GM18861 (cell line): ENCODE data around the gene ZDHHC1.

Experiments used
- ATAC-seq: cut with Tn5 transposase; IDR thresholded peaks from one replicate; pipeline ENCODE4 v1.9.1; 2021; ENCODE audit not compliant: unreplicated experiment

The ZDHHC1 gene, protein sequence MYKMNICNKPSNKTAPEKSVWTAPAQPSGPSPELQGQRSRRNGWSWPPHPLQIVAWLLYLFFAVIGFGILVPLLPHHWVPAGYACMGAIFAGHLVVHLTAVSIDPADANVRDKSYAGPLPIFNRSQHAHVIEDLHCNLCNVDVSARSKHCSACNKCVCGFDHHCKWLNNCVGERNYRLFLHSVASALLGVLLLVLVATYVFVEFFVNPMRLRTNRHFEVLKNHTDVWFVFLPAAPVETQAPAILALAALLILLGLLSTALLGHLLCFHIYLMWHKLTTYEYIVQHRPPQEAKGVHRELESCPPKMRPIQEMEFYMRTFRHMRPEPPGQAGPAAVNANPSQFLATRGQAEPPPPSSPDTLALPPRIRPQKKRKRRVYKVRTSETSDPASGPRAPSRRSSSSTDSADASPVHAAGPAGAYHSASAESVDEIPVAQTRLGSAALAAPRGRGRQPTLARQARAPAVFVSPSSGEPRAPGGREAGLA

DNA sequence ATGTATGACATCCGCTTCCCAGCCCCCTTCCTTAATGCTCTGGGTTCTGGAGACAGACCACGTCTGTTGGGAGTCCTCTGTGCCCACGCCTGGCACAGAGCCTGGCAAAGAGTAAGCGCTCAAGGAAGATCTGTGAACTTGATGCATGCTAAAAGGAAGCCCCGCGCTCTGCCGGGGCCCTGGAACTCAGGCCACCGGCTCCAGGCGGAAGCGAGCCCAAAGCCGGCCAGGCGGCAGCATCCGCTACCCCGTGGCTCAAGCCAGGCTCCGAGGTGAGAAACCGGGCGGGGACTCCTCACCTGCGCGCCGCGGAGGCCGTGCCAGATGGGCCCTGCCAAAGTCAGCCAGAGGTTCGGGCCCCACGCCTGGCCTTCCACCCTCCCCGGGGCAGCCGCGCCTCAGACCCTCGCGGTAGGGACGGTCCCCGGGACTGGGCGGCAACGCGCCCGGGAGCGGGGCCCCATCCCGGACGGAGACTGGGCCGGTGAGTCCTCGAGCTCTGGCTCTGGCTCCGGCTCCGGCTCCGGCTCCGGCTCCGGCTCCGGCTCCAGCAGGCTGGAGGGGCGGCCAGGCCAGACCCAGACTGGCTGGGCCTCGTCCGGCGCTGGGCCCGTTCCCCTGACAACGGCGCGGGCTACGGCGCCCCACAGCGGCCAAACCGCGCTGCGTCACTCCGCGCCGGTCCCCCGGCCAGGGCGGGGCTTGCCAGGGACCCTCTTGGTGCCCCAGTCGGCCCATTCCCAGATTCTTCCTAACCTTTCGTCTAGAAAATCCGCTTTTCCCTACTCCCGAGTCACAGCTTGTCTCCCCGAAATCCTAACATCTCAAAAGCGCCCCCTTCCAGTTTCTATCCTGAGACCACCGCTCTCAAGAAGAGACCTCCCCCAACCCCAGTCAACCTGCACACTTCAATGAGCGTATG, at the start of gene ZDHHC1:
Gene ZDHHC1, minus strand, starts transcription at position 606 of the 922 bp plus-strand sequence. CDS start 8,702 bp downstream, outside the sequence.
- no peak for ATAC-seq

DNA sequence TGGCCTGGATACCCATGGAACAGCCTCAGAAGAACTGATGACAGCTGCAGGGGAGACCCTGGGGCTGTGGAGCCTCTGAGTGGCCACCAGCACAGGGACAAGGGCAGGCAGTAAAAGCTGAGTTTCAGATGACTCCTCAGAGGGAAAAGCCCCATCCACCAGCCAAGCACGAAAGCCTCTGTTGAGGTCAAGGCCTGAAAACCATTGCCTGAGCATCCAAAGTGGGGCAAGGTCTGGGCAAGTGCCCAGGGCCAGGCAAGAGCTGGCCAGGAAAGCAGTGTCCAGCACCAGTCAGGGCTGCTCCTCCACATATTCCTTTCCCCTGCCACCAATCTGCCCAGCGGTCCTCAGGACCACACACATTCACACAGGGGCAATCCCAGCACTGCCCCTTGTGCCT, 48.3 kb upstream of the ZDHHC1 start:
- ATAC-seq = no peak

DNA sequence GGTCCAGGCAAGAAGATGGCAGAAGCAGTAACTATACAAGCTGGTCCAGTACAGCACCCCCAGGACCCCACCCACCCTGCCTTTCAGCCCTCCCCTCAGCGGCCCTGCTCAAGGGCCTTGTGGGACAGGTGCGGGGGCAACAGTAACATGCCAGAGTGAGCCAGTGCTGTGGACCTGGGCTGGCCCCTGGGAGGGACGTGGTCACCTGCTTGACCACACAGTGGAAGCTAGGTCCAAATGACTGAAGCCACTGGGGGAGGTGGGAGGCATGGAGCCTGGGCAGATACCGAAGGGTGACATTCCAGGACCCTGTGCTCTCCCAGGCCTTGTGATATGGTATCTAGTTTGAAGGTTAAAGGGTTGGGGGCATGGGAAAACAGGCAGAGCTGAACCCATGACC, 47.4 kb upstream of the ZDHHC1 start:
- no peak for ATAC-seq

DNA sequence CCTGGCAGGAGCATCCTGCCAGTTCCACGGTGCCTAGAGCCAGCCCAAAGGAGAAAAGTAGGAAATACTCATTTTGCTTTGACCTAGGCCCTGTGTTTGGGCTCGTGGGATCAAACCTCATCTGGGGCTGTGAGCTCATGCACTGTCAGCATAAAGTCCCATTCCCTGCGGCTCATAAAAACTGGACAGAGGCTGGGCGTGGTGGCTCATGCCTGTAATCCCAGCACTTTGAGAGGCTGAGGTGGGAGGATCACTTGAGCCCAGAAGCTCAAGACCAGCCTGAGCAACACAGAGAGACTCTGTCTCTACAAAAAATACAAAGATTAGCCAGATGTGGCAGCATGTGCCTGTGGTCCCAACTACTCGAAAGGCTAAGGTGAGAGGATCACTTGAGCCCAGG, 46.8 kb upstream of the ZDHHC1 start:
- no peak for ATAC-seq

DNA sequence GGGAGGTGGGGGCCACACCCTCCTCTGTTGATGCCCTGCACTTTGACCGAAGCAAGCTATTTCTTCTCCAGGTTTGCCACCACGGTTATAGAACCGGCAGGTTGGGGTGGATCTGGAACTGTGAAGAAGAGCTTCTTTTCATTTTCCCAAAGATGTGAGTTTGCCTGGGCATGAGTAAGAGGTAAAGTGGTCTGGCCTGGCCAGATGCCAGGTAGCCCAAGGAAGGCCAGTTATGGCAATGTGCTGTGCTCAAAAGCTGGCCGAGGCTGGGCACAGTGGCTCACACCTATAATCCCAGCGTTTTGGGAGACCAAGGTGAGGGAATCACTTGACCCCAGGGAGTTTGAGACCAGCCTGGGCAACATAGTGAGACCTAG, 46.0 kb upstream of the ZDHHC1 start:
- ATAC-seq = no peak

DNA sequence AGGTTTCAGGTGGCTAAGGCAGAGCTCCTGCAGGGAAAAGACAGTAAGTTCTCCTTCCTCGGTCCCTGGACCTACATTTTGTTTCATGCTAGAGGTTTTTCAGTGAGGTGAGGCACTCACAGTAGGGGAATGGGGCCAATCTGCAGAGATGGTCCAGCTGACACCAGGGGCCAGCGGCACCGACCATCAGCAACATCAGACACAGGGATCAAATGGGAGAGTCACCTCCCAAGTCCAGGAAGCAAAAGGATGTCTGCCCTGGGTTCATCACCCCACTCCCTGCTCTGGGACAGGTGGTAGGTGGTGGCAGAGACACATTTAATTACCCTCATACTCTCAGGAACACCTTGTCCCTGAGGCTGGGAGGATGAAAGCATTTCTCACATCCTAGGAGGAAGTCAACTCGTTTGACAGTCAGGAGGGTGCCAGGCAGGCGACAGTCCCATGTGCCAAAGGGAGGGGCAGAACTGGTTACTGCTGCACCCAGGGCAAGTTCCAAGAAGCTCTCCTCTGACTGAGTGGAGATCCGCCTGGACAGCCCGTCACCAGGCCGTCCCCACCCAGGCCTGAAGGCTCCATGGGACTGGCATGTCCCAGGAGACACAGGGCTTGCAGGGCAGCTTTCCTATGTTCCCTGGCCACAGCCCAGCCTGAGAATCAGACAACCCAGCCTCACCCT, 45.5 kb upstream of the ZDHHC1 start:
- no peak for ATAC-seq

DNA sequence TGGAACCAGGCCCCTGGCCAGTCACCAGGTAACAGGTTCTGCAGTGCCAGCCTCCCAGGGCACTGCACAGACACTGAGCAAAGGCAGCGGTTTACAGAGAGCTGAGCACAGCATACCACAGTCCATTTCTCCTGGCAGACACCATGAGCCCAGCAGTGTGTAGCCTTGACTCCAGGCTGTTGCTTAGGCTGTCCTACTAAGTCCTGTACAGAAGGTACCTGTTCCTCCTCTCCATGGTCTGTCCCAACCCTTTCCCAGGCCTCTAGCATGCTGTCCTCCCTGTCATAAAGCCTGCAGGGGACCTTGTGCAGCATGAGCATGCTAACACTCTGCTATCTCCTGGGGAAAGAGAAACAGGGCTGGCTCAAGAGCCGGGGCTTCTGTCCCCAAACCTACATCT, 44.7 kb upstream of the ZDHHC1 start:
- ATAC-seq = no peak

DNA sequence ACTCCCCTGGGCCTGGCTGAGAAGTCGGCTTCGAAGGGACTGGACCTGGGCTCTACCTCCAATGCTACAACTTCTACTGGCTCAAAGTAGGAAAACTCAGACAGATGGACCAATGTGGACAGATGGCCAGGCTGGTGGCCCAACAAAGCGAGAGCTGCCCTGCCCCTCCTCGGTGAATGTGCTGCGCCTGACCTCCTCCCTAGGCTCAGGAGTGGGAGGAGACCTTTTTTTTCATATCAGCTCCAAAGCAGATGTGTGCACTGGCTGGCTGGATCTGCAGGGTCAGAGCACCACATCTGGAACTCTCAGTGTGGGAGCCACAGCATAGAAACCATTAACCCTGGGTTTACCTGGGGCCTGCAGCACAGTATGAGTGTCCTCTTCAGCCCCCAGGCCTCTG, 43.9 kb upstream of the ZDHHC1 start:
- no peak for ATAC-seq

DNA sequence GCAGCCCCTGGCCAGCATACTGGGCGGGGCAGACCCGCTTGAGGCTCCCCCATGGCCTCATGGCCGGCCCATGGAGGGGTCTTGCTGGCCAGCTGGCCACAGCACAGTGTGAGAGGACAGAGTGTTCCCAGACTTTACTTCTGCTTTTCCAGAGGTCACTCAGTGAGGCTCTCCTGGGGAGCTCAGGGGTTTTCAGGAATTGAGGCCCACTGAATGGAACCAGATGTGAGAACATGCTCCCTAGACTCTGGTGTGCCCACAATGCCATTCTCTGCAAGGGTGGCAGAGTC, 43.5 kb upstream of the ZDHHC1 start:
- no peak for ATAC-seq

DNA sequence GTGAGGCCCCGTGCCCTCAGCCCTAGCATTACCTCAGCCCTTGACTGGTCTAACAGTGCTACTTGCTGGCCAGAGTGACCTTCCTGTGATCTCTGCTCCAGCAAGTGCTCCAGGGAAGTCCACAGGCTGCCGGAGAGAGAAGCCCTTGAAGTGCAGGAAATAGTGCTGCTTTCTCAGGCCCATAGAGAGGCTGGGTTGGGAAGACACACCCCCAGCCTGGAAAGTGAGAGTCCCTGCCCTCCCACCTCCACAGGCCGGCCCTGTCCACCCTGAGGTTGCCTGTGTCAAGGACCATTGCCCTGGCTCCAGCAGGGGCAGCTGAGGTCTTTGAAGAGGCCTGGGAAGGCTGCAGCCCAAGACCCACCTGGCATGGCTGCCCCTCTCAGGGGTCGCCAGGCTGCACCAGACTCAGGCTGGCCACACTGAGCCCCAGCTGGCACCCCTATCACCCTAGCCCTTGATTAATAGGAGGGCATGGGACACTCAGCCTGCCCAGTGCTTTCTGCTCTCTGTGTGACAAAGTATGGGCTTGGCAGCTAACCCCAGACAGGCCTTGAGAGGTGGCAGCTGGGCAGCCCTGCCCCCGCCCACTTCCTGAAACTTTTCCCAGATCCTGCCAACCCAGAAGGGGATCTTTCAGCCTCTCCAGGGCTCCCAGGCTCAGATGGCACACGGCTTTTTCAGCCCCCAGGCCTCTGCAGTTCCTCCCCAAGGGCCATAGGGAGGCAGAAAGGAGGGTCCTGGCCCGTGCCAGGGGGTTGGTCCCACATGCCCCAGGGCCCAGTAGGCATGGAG, 43.0 kb upstream of the ZDHHC1 start:
- ATAC-seq = no peak

DNA sequence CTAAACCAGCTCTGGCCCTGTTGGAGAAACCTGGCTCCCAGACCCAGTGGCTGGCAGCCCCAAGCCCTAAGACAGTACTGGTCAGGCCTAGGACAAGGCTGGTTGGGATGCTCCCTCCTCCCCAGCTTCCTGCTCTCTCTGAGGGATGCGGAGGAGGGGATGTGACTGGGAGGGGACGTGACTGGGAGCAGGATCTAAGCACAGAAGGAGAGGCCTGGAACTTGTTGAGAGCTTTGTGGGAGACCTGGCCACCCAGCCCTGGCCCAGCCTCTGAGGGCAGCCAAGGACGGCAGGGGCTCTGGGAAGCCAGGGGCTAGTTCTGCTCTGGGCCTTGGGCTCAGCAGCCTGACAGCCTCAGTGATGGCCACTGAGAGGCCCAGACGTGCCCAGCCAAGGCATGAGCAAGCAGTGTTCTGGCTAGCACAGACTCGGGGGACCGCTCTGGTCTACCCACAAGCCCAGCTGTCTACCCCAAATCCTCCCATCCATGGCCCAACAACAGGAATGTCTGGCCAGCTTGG, 41.9 kb upstream of the ZDHHC1 start:
- no peak for ATAC-seq

DNA sequence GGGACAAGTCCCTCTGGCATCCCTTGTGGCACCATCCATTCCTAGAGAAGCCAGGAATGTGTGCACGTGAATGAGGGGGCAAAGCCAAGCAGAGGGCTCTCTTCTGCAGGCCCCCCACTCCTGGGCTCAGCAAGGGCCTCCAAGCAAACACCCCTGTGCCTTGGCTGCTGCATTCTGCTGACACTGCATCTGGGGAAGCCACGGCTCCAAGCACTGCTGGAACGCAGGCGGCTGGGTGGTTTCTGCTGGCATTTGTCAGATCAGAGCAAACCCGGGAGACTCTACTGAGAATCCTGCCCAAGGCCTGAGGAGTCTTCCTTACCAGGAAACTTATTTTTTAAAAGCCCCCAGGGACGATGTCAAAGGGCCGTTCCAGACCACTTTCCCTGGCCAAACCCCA, 41.3 kb upstream of the ZDHHC1 start:
- ATAC-seq = no peak

DNA sequence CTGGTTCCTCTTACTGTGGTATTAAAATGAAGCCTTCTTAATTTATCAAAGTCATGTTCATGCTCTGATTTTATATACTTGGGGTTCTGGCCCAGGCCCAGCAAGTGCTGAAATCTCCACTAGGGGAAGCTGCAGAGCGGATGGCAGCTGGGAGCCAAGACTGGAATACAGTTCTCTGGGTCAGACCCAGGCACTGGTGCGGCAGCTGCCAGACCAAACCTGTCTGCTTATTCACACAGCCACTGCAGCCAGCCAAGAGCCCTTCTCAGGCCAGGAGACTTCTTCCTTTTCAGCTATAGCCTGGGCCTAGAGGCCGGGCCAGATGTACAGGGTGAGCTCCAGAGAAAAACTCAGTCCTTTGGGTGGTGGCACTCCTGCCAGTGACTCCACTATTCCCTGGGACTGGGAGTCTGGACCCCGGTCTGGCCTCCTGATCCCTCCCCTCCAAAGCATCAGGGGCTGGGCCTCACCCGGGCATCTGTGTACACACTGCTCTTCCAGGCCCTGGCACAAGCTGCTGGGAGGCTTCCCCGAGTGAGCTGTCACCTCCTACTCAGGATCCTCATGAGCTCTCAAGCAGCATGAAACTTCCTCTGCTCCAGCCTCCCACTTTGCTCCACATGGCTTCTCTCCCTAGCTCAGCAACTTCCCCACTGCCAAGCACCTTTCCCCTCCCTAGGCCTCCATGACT, 40.3 kb upstream of the ZDHHC1 start:
- ATAC-seq = no peak

DNA sequence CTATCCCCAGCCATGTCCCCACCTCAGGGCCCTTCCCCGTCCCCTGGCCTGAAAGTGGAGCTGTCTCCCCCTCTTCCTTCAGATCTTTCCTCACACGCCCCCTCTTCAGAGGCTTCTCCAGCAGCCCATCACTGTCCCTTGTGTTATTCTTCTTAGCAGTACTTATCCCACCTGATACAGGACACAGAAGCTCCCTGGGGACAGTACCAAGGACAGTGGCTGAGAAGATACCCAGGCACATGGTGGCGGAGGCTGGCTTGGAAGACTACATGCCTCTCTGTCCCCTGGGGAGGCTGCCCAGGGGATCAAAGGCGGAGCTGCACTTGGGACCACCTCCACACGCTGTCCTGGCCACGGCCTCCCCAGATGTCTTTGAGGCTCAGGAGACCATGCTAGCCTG, 38.6 kb upstream of the ZDHHC1 start:
- ATAC-seq = no peak

DNA sequence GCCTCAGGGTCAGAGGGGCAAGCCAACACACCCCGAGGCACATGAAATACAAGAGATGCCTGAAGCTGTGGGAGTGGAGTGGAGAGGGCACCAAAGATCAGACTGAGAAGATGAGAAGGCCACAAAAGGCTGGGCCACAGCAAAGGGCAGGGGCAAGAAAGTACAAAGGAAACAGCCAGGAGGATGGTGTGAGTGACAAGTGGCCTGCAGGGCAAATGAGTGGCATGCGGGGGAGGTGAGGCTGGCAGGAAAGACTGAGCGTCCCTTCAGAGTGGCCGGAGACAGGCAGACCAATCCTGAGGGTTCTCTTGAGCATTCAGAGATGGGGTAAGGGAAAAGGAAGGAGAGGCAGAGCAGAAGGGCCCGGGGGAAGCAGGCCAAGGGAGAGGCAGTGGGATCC, 37.8 kb upstream of the ZDHHC1 start:
- no peak for ATAC-seq

DNA sequence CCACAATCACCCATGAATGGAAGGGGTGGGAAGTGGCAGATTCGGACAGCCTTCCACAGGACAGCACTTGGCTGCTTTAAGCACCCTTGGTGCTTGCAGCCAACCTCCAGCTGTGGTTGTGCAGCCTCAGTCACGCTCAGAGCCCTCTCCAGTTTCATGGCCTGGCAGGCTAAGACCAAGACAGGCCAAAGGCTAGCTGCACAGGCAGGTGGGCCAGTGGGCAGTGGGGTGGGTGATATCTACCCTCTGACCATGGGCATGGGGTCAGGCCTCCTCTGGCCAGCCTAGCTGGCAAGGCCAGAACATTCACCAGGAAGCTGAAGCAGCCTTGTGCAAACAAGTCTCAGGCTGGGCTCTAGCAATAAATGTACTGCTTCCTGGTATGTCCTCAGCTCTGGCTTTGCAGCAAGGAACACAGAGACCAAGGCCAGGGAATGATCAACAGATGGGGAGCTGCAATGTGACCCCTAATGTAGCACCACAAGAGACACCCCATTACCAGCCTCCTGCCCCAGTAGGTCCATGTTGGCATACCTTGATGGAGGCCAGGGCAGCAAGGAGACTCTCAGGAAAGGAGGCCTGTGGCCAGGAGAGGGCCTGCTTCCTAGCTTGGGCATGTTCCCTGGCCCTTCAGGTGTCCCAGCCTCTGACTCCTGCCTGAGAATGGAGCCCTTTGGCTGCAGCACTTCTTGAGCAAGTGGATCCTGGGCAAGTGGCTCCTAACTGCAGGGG, 35.6 kb upstream of the ZDHHC1 start:
- ATAC-seq = no peak

DNA sequence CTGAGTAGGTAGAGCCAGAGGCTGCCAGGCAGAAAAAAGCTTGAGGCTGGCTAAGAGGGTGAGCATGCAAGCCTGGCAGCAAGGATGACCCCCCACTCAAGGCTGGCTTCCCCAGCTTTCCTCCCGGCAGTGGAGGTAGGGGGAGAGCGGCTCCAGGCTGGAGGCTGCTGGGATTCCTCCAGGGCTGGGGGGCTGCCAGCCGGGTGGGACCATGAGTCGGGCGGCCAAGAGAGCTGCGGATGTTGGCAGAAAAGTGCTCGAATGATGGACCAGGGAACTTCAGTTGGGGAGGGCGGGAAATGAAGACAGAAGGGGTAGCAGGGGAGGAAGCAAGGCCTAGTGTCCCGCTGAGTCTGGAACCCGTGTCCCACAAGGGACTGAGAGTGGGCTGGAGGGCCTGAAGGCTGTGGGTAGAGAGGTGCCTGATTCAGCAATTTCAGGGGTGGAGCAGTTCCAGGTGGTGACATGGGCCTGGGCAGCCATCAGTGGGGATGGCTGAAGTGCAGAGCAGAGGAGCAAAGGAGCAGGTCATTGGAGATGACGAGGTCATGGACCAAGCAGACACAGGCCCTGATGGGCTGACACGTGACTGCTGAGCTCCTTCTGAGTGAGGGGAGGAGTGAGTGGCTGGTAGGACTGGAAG, 34.9 kb upstream of the ZDHHC1 start:
- ATAC-seq = no peak

DNA sequence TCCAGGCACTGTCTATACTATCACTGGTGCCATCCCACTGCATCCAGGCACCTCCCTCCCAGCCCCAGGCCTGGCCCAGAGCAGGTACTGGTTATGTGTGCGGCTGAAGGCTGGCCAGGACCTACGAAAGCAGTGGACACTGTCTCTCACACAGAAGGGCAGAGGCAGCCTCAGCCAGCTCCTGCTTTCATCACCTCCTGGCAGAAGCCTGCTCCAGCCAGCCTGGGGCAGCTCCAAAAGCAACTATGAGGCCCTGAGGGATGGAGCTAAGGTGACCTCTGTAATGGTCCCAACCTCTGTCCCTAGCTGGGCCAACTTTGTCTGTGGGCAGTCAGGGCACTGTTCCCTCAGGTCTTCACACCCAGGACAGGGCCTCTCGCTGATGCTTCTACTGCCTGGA, 33.5 kb upstream of the ZDHHC1 start:
- ATAC-seq = no peak

DNA sequence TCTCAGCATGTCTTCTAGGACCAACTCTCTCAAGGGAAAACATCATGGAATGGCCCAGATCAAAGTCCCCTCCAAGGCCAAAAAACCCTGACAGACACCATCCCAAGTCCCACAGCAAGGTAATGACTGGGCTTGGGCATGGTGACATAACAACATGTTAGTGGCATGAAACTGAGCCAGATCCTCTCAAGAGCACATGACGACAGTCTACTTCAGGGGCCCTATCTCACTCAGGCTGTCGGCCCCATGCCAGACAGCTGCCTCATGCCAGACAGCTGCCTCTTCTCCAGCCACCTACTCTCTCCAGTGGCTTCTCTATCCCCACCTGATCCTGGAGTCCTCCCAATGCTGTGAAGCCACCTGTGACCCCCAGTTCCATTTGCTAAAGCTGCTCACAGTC, 33.1 kb upstream of the ZDHHC1 start:
- no peak for ATAC-seq
